HepG2 (cell line): Measurements from ENCODE around the gene CCK. TPM values are rescaled to one million over a fixed set of nuclear protein-coding genes. Genes with fewer than 3 reads are reported as not detected.

Experiments
- ATAC-seq: fragments of 200-7000 bp; cut with Tn5 transposase; 3 replicates; pipeline ENCODE4 v1.9.1; 2020; ENCODE audit warnings: mild to moderate bottlenecking, moderate library complexity
- BruUV-seq: library from RNA; stranded (reverse); fragments of 400-500 nt; replicated peaks from 2 replicates; lab custom pipeline; 2021; lab: Mats Ljungman, UMichigan
- CTCF ChIA-PET: fragments of 300-600 bp; formaldehyde crosslinking; extraction: SDS; loops from one replicate; lab custom pipeline; 2021; ENCODE audit warnings: low total read pairs, inconsistent platforms, low intra/inter-chr PET ratio; lab: Yijun Ruan, JAX
- POLR2A ChIA-PET: fragments of 350-600 bp; sonication (Branson Sonifier 250); formaldehyde crosslinking; loops from one replicate; lab custom pipeline; 2020; ENCODE audit warnings: antibody characterized with exemption, inconsistent platforms; lab: Yijun Ruan, JAX
- DNase-seq: peaks from one replicate; pipeline ENCODE4 v3.0.0-alpha.2; 2015; ENCODE audit warnings: low spot score
- FAIRE-seq: peaks from 3 replicates; lab custom pipeline; 2011; peaks lifted over from hg19 to GRCh38; lab: Jason Lieb, UNC
- H2AFZ ChIP-seq: one replicate; pipeline ENCODE4 v1.6.1; 2011; ENCODE audit warnings: low read length, inconsistent platforms
- H3K27ac ChIP-seq: fragments of 300-600 bp; 3 replicates; pipeline ENCODE4 v1.8.0; 2011; ENCODE audit warnings: mixed run types, mild to moderate bottlenecking, mixed read lengths, low read length, inconsistent platforms; ENCODE audit not compliant: insufficient read depth; ENCODE audit errors: extremely low read length
- H3K27me3 ChIP-seq, 2 experiments: fragments of 200-600 bp in 1 of 2; 2 replicates in 1 of 2; 3 replicates in 1 of 2; pipeline versions ENCODE4 v1.6.0 to v1.8.0; 2011; ENCODE audit warnings: low read length in 2 of 2, mild to moderate bottlenecking in 2 of 2, moderate library complexity in 2 of 2, inconsistent platforms in 1 of 2; ENCODE audit not compliant: insufficient read depth in 2 of 2, control insufficient read depth in 1 of 2
- H3K36me3 ChIP-seq, 2 experiments: fragments of 200-600 bp in 1 of 2; replicated peaks in 1 of 2; 2 replicates in 1 of 2; 3 replicates in 1 of 2; pipeline versions ENCODE4 v1.5.1 to v1.8.0; 2011; ENCODE audit warnings: low read length in 2 of 2, inconsistent platforms in 1 of 2; ENCODE audit not compliant: insufficient read depth in 2 of 2, control insufficient read depth in 1 of 2
- H3K4me1 ChIP-seq: 2 replicates; pipeline ENCODE4 v1.5.1; 2012; ENCODE audit warnings: low read length, inconsistent platforms; ENCODE audit not compliant: insufficient read depth
- H3K4me2 ChIP-seq: 2 replicates; pipeline ENCODE4 v1.6.0; 2011; ENCODE audit warnings: low read depth, low read length, inconsistent platforms
- H3K4me3 ChIP-seq, 3 experiments: fragments of 200-600 bp in 1 of 3; sonication (generic), shearing (Covaris generic) in 1 of 3; replicated peaks in 1 of 3; 2 replicates each; pipeline ENCODE4 v1.5.1; 2011 to 2016; ENCODE audit warnings: low read length in 3 of 3, inconsistent platforms in 2 of 3, low read depth in 2 of 3, mild to moderate bottlenecking in 2 of 3, control low read depth in 1 of 3, mixed read lengths in 1 of 3; ENCODE audit not compliant: insufficient read depth in 1 of 3
- H3K79me2 ChIP-seq: one replicate; pipeline ENCODE4 v1.6.1; 2011; ENCODE audit warnings: low read length, inconsistent platforms; ENCODE audit not compliant: insufficient read depth
- H3K9ac ChIP-seq: 2 replicates; pipeline ENCODE4 v1.6.0; 2011; ENCODE audit warnings: mild to moderate bottlenecking, low read depth, low read length, inconsistent platforms; ENCODE audit not compliant: insufficient read depth
- H3K9me3 ChIP-seq: 2 replicates; pipeline ENCODE4 v1.5.1; 2012; ENCODE audit warnings: mild to moderate bottlenecking, low read length
- H4K20me1 ChIP-seq: 2 replicates; pipeline ENCODE4 v1.6.0; 2011; ENCODE audit warnings: inconsistent platforms, mild to moderate bottlenecking, low read length, moderate library complexity; ENCODE audit not compliant: insufficient read depth
- ARHGAP35 ChIP-seq: sonication (generic); formaldehyde crosslinking; IDR thresholded peaks from 2 replicates; pipeline ENCODE4 v1.9.0; 2022; ENCODE audit warnings: mild to moderate bottlenecking, inconsistent platforms, moderate library complexity, missing genetic modification reagents, borderline replicate concordance
- BRF2 ChIP-seq: sonication (generic); formaldehyde crosslinking; IDR thresholded peaks from 2 replicates; pipeline ENCODE4 v1.8.1; 2022; ENCODE audit warnings: mild to moderate bottlenecking, missing genetic modification reagents
- CREB3 ChIP-seq: sonication (generic); formaldehyde crosslinking; IDR thresholded peaks from 2 replicates; pipeline ENCODE4 v1.5.0; 2020; ENCODE audit warnings: missing genetic modification reagents
- HOXA7 ChIP-seq: sonication (generic); formaldehyde crosslinking; IDR thresholded peaks from 2 replicates; pipeline ENCODE4 v1.8.1; 2022; ENCODE audit warnings: mild to moderate bottlenecking, missing genetic modification reagents, moderate library complexity
- MZF1 ChIP-seq: sonication (generic); formaldehyde crosslinking; IDR thresholded peaks from 2 replicates; pipeline ENCODE4 v1.8.1; 2023; ENCODE audit warnings: mild to moderate bottlenecking, missing genetic modification reagents, borderline replicate concordance
- POGK ChIP-seq: sonication (generic); formaldehyde crosslinking; conservative IDR thresholded peaks from 2 replicates; pipeline ENCODE4 v1.8.0; 2022; ENCODE audit warnings: mild to moderate bottlenecking, moderate library complexity, missing genetic modification reagents
- POLR2AphosphoS2 ChIP-seq: IDR thresholded peaks from 2 replicates; pipeline ENCODE4 v1.6.1; 2011; ENCODE audit warnings: low read depth, low read length, improper control_type of control experiment
- SALL2 ChIP-seq: sonication (generic); formaldehyde crosslinking; IDR thresholded peaks from 2 replicates; pipeline ENCODE4 v1.8.1; 2023; ENCODE audit warnings: mild to moderate bottlenecking, missing genetic modification reagents, inconsistent platforms
- SIN3A ChIP-seq: IDR thresholded peaks from 2 replicates; pipeline ENCODE4 v1.6.1; 2011; ENCODE audit warnings: low read depth, mild to moderate bottlenecking, control low read depth, low read length, borderline replicate concordance
- SNAPC5 ChIP-seq: sonication (generic); formaldehyde crosslinking; IDR thresholded peaks from 2 replicates; pipeline ENCODE4 v1.8.1; 2023; ENCODE audit warnings: mild to moderate bottlenecking, missing genetic modification reagents, borderline replicate concordance
- ZNF652 ChIP-seq: IDR thresholded peaks from 2 replicates; pipeline ENCODE4 v1.6.1; 2016; ENCODE audit warnings: low read depth, borderline replicate concordance
- ZNF878 ChIP-seq: sonication (generic); formaldehyde crosslinking; IDR thresholded peaks from 2 replicates; pipeline ENCODE4 v1.8.1; 2023; ENCODE audit warnings: mild to moderate bottlenecking, missing genetic modification reagents, moderate library complexity
- ZSCAN9 ChIP-seq: IDR thresholded peaks from 2 replicates; pipeline ENCODE4 v1.6.1; 2016; ENCODE audit warnings: borderline replicate concordance
- WGBS: methylation state at CpG from one replicate; pipeline ENCODE4 v1.1.6; 2017; ENCODE audit warnings: low lambda C conversion rate; 5-methylcytosine and 5-hydroxymethylcytosine counted together
- in situ Hi-C: cut with HindIII; loops from 2 replicates; pipeline ENCODE4 v1.10.0; 2017; ENCODE audit warnings: low pct_unique_long_range_greater_than_20kb; ENCODE audit not compliant: extremely low pct_ligation_motif_present
- intact Hi-C: fragments of 100-400 bp; cut with micrococcal nuclease; formaldehyde crosslinking; loops from one replicate; pipeline ENCODE4 v1.10.0; 2022; ENCODE audit not compliant: unreplicated experiment
- polyA plus RNA-seq, 8 experiments: library from polyadenylated mRNA; depleted of rRNA in 3 of 8; stranded (reverse) in 7 of 8; unstranded in 1 of 8; fragments of >200 nt; fragmentation: Illumina TruSeq in 4 of 8; extraction: Trizol in 4 of 8; gene quantifications; 2 replicates each; pipeline versions ENCODE4 v1.2.1 to v1.2.3, GENCODE V29; 2011 to 2016; ENCODE audit warnings: low read depth in 4 of 8, missing spikeins in 1 of 8, mixed read lengths in 1 of 8; ENCODE audit not compliant: insufficient read depth in 1 of 8
- total RNA-seq, 5 experiments: library from RNA; depleted of rRNA; stranded (reverse); fragments of >200 nt; fragmentation: Illumina TruSeq; extraction: Trizol; gene quantifications; 2 replicates each; pipeline ENCODE4 v1.2.3, GENCODE V29; 2016; ENCODE audit warnings: low read depth in 1 of 5

CCK gene
- total and polyA plus RNA-seq, 2 of the 13 experiments (the other 11 are each of a cell fraction or from before 2014, with no cell fraction given) = not detected

GRCh38 chr3:42254566-42254965 is 11.4 kb downstream of the CCK start:
- Histone ChIP-seq H3K4me2 (no peak overlapping the region), H3K9ac (no peak overlapping the region), H3K4me1 (no peaks in the 10 kb centered on the region), H3K36me3 (no peaks in the 10 kb centered on the region), H3K9me3 (no peaks in the 10 kb centered on the region), H3K27me3 (peaks cover 0 to 19% of the 10 kb centered on the region in 2 experiments; a peak in 2 of 5 replicates), H3K27ac (no peak overlapping the region), H4K20me1 (no peaks in the 10 kb centered on the region), H2AFZ (no peak overlapping the region), H3K79me2 (no peaks in the 10 kb centered on the region), H3K4me3 (no peak overlapping the region)
- DNase-seq (no peak), ATAC-seq (no peak), FAIRE-seq (no peak)
- BruUV-seq = no TSS peak
- ChIA-PET POLR2A (no interaction called here), CTCF (no interaction called here)
- in situ Hi-C loops (no loop called here), intact Hi-C loops (no loop called here)
- TF ChIP-seq SIN3A (no peak), ZNF652 (CRISPR knock-in tag) (no peak)
- 47% methylated on average over 3 of the region's 3 CpGs for WGBS

- no peak for ATAC-seq
- Histone ChIP-seq H3K4me2 (no peak overlapping the region), H3K27me3 (peaks cover 0 to 30% of the 10 kb centered on the region in 2 experiments; a peak in 2 of 5 replicates), H4K20me1 (no peaks in the 10 kb centered on the region), H3K79me2 (no peaks in the 10 kb centered on the region), H3K4me3 (no peak overlapping the region), H3K27ac (no peak overlapping the region), H2AFZ (no peak overlapping the region), H3K36me3 (no peaks in the 10 kb centered on the region), H3K9me3 (no peaks in the 10 kb centered on the region), H3K4me1 (no peaks in the 10 kb centered on the region), H3K9ac (no peak overlapping the region)
- 46% methylated on average over 1 of the region's 1 CpG for WGBS
- CTCF ChIA-PET = no interaction called here
- TF ChIP-seq POLR2AphosphoS2 = no peak
- TF ChIP-seq BRF2 (CRISPR knock-in tag) = no peak
- no peak for TF ChIP-seq POGK (CRISPR knock-in tag)
- TF ChIP-seq MZF1 (CRISPR knock-in tag) = no peak
- TF ChIP-seq SALL2 = no peak
- no peak for TF ChIP-seq ZSCAN9 (CRISPR knock-in tag)
- TF ChIP-seq CREB3 (CRISPR knock-in tag) = no peak
- no peak for TF ChIP-seq HOXA7
- TF ChIP-seq ZNF878 (CRISPR knock-in tag) = no peak
- no peak for TF ChIP-seq SNAPC5
- no peak for TF ChIP-seq ARHGAP35 (CRISPR knock-in tag)
- DNase-seq = no peak
- intact Hi-C loops = no loop called here
- no TSS peak for BruUV-seq
- in situ Hi-C loops = no loop called here
- FAIRE-seq = no peak
- POLR2A ChIA-PET = no interaction called here
Measured at GRCh38 chr3:42250761-42251160, 15.2 kb downstream of the CCK start.
